ENCODE results near the gene ATL2.

DNA sequence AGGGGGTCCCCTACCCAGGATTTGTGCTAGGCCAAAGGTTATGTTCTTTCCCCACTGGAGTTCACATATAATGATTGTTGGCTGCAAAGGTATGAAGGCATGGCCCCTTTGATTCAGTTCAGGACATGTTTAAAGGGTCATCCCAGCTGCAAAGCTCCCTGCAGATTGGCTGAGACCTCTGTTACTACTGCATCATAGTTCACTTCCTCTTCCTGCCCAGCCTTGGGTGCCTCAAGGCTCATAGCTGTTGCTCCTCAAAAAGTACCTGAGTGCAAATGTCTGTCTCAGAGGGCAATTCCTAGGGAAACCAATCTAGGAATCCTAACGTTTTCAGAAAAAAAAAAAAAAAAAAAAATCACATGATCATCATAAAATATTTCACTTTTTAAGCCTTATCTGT, 125.1 kb downstream of the ATL2 start:
- no peak for TF ChIP-seq EZH2phosphoT487 (IDR thresholded peaks at IDR 0.05; ENCODE audit: insufficient read depth, low read depth)
- no peak for TF ChIP-seq EZH2 (IDR thresholded peaks at IDR 0.05; ENCODE audit: insufficient read depth, poor library complexity, severe bottlenecking)

Measured in GM23248 (cell line).